ELF-1 (cell line): ENCODE results near the gene ARMC2.
"Not testable (repeated sequence)": the region's sequence is repeated elsewhere in the genome, so short reads cannot be mapped to it uniquely, and the experiment has no call there.

Source experiments
- DNase-seq: peaks from one replicate; pipeline ENCODE4 v3.0.0-alpha.2; 2016; ENCODE audit warnings: low read depth, low spot score

ARMC2 gene, protein sequence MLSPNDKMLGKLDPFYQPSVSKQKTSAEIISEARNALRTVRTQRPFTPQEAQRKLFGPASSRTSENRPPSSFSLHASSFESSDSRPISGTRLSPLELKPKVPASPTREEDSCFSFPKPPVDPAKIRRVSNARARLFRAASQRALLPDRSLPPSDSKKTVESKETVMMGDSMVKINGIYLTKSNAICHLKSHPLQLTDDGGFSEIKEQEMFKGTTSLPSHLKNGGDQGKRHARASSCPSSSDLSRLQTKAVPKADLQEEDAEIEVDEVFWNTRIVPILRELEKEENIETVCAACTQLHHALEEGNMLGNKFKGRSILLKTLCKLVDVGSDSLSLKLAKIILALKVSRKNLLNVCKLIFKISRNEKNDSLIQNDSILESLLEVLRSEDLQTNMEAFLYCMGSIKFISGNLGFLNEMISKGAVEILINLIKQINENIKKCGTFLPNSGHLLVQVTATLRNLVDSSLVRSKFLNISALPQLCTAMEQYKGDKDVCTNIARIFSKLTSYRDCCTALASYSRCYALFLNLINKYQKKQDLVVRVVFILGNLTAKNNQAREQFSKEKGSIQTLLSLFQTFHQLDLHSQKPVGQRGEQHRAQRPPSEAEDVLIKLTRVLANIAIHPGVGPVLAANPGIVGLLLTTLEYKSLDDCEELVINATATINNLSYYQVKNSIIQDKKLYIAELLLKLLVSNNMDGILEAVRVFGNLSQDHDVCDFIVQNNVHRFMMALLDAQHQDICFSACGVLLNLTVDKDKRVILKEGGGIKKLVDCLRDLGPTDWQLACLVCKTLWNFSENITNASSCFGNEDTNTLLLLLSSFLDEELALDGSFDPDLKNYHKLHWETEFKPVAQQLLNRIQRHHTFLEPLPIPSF

DNA sequence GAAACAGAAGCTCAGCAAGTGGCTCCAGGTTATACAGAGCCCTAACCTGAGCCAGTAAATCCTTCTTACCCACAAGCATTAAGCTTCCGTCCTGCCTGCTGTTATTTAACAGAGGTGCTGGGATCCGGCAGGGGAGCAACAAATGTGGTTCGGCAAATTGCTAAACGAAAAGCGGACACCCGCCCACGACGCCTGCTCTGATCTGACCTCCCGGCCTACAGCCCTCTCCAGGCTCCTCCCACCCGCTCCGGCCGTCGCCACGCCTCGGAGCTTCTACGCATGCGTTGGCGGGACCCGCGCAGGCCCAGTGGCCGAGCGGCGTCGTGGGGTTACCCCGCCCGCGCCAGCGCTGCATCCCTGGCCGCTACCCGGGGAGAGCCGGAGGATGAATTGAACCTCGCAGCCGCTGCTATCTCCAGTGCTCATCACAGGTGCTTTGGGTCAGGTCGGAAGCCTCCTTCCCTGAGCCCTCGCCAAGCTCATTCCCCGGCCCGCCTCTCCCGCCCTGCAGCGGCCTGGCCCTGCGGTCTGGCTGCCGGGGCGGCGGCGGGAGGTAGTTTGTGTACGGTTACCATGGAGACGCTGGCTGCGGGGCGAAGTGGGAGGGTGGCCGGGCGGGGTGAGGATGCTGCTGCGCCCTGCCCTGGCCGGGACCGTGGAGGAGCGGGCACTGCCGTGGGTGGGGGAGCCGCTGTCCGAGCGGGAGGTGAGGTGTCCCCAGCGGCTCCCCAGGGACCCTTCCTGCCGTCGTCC, at the start of gene ARMC2:
Gene ARMC2, plus strand, starts transcription at position 307 of the 753 bp plus-strand sequence. CDS start 5,846 bp downstream, outside the sequence.
- peak; percentile 96 for DNase-seq

GRCh38 chr6:108798670-108799353, 49.4 kb upstream of the ARMC2 start:
- DNase-seq = no peak

DNA sequence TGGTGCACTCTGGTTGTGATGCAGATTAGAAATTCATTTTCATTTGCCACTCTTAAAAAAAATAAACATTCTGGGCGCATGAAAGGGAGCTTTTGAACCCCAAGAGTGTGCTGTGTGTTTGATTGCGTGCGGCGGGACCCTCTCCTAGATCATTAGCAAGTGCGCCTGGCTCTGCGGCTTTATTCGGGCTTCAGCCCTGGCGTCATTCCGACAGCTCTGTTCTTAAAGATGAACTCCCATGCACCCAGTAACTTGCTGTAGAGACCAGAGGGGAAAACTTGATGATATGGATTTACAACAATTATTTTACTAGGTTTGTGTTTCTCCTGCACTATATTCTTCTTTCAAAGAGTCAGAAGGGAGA, 48.9 kb upstream of the ARMC2 start:
- DNase-seq = no peak

DNA sequence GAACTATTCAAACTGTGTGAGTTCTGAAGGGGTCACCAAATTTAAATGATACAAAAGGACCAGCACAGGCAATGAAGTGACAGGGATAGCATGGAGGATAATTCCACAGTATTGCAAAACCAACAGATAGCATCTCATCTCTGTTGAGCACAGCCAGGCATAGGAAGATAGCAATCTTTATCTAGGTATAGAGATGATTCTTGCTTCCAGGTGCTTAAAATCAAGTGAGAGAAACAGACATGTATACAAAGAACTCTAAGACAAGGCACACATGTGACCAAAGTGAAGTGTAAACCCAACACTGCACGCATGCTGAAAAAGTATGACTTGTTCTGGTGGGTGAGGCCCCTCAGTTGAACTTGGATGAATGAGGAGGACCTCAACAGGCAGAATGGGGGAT, 48.4 kb upstream of the ARMC2 start:
- DNase-seq = no peak

- DNase-seq = no peak
These were observed 47.8 kb upstream of the ARMC2 start for GRCh38 chr6:108800427-108800864.

DNA sequence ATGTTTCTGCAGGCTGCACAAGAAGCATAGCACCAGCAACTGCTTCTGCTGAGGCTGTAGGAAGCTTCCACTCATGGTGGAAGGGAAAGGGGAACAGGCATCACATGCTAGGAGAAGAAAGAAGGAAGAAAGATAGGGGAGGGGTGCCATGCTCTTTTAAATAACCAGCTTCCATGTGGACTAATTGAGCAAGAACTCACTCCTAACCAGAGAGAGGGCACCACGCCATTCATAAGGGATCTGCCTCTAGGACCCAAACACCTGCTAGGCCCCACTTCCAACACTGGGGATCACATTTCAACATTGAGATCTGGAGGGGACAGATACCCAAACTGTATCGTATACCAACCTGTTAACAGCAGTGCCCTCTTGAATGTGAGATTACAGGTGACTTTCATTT, 46.9 kb upstream of the ARMC2 start:
- no peak for DNase-seq

DNA sequence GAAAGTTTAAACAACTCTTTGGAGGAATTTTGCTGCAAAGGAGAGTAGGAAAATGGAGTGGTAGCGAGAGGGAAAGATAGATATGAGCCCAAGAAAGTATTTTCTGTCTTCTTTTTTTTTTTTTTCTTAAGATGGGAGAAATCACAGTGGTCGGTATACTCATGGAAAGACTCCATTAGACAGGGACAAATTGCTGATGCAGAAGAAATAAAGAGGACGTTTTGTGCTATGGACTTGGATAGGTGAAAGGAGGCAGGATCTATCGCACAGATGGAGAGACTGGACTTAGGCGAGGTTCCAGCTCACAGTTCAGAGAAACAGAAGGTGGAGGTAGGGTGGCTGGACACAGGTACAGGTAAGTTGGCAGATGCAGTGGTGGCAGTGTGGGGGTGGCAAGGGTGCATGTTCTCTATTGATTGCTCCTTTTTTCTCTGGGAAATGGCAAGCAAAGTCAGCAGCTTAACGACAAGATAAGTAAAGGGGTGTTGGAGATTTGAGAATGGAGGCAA, 44.2 kb upstream of the ARMC2 start:
- no peak for DNase-seq

DNA sequence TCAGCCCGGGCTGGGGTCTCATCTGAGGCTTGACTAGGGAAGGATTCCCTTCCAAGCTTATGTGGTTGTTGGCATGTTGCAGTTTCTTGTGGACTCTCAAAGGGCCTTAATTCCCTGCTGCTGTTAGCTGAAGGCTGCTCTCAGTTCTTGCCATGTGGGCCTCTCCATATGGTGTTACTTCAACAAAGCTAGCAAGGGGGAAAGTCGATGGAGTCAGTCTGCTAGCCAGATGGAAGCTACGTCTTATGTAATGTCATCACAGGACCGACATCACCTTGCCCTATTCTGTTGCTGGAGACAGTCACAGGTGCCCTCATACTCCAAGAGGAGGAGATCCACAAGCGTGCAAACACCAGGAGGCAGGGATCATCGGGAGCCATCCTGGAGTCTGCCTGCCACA, 43.3 kb upstream of the ARMC2 start:
- DNase-seq = no peak

DNA sequence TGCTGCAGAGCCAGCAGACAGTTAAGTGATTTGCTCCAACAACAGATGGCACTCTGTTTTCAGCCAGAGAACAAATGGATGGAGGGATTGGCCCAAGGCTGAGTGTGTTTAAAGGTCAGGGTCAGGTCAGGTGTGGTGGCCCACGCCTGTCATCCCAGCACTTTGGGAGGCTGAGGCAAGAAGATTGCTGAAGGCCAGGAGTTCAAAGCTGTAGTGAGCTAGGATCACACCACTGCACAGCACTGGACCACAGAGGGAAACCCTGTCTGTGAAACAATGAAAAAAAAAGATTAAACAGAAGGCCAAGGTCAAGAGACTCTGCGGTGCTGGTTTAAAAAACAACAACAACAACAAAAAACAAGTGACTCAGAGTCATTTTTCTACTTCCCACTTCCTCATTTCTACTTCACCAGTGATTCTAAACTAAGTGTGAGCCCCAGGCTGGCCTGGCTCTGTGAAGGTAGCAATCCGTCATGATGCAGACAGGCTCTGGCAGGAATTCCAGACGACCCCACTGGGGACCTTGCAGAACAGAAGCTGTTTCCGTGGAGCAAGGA, 42.5 kb upstream of the ARMC2 start:
- no peak for DNase-seq

DNA sequence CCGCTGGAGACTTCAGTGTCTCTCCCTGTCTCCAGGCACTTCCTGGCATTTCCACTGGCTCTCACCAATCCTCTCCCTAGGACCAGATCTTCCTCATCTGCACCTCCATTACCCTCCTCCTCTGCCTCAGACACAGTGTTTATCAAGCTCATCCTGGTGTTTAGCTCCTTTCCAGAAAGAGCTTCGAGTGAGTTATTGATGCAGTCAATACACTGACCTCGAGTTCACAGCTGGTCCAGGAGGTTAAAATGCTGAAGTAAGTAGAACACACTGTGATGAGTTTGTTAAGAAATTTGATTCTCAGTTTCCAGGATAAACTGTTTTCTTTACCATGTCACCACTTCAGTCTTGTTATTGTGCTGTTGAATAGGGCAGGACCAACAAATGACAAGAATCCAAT, 42.1 kb upstream of the ARMC2 start:
- DNase-seq = peak; percentile 8

DNA sequence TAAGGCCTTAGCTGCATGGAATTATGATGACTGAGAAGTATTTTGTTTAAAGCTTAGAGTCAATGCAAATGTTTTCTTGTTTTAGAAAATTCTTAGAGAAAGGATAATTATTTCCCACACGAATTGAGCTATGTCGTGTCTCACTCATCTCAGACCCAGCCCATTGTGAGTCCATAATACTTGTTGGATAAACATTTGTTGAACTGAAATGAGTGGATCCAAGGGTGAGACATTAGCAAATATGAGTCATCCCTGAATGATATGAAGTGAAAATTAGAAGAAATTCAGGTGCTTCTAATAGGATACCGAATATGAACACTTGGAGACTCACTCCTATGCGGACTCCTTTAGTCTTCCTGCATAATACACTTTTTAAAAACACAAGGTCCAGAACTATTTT, 41.6 kb upstream of the ARMC2 start:
- no peak for DNase-seq

- DNase-seq = no peak
These were observed 40.3 kb upstream of the ARMC2 start for GRCh38 chr6:108807928-108808327.

GRCh38 chr6:108809211-108809610, 39.0 kb upstream of the ARMC2 start:
- no peak for DNase-seq

DNA sequence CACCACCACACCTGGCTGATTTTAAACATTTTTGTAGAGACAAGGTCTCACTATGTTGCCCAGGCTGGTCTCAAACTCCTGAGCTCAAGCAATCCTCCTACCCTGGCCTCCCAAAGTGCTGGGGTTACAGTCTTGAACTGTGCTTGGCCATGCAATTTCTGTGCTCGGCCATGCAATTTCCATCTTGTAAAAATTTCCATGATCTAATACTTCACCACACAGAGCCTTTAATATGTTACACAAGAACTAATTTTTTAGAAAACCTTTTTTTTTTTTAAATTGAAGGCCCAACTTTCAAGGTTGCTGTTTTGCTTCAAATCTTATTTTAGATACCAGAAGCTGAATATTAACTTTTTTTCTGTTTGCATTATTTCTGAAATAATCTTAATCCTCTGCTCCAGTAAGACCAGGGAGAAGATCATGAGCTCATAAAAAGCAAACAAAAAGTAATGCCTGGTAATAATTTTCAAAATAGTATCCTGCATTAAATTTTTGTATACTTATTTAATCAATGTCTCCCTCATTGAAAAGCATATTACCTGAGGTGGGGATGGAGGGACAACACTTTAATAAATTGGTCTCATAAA, 38.1 kb upstream of the ARMC2 start:
- no peak for DNase-seq

- no peak for DNase-seq
These were observed 36.7 kb upstream of the ARMC2 start for GRCh38 chr6:108811490-108811889.

DNA sequence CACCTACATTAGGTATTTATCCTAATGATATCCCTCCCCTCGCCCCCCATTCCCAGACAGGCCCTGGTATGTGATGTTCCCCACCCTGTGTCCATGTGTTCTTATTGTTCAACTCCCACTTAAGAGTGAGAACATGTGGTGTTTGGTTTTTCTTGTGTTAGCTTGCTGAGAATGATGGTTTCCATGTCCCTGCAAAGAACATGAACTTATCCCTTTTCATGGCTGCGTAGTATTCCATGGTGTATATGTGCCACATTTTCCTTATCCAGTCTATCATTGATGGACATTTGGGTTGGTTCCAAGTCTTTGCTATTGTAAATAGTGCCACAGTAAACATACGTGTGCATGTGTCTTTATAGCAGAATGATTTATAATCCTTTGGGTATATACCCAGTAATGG, 35.0 kb upstream of the ARMC2 start:
- DNase-seq = not testable (repeated sequence)

DNA sequence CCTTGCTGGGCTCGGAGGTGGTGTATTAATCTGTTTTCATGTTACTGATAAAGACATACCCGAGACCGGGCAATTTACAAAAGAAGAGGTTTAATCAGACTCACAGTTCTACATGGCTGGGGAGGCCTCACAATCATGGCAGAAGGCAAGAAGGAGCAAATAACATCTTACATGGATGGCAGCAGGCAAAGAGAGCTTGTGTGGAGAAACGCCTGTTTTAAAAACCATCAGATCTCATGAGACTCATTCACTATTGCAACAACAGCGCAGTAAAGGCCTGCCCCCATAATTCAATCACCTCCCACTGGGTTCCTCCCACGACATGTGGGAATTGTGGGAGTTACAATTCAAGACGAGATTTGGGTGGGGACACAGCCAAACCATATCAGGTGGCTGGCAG, 30.9 kb upstream of the ARMC2 start:
- not testable (repeated sequence) for DNase-seq

GRCh38 chr6:108820006-108820405, 28.2 kb upstream of the ARMC2 start:
- no peak for DNase-seq

- no peak for DNase-seq
These were observed 25.8 kb upstream of the ARMC2 start for GRCh38 chr6:108822401-108822800.

- no peak for DNase-seq
These were observed 22.9 kb upstream of the ARMC2 start for GRCh38 chr6:108825326-108825725.

GRCh38 chr6:108831104-108831503, 17.1 kb upstream of the ARMC2 start:
- no peak for DNase-seq
